AG04449 (cell line): ENCODE measurements around the gene AFAP1L2.

Experiments
- CTCF ChIA-PET: fragments of 350-600 bp; formaldehyde crosslinking; extraction: SDS; loops from one replicate; lab custom pipeline; 2021; ENCODE audit warnings: antibody characterized with exemption; lab: Yijun Ruan, JAX
- POLR2A ChIA-PET: fragments of 400-600, 350-600 bp; formaldehyde crosslinking; extraction: SDS; loops from one replicate; lab custom pipeline; 2020; ENCODE audit warnings: antibody characterized with exemption, inconsistent platforms; lab: Yijun Ruan, JAX
- DNase-seq: peaks from one replicate; pipeline ENCODE4 v3.0.0-alpha.2; 2010; ENCODE audit warnings: low read depth, low spot score
- H3K4me3 ChIP-seq: 2 replicates; pipeline ENCODE4 v1.5.1; 2011; ENCODE audit warnings: low read depth, mild to moderate bottlenecking, control low read depth, low read length
- CTCF ChIP-seq: IDR thresholded peaks from one replicate; pipeline ENCODE4 v1.5.1; 2011; ENCODE audit warnings: mild to moderate bottlenecking, moderate library complexity, low read length, control low read depth, inconsistent platforms; ENCODE audit not compliant: insufficient read depth; ENCODE audit errors: missing control alignments

Gene AFAP1L2

DNA sequence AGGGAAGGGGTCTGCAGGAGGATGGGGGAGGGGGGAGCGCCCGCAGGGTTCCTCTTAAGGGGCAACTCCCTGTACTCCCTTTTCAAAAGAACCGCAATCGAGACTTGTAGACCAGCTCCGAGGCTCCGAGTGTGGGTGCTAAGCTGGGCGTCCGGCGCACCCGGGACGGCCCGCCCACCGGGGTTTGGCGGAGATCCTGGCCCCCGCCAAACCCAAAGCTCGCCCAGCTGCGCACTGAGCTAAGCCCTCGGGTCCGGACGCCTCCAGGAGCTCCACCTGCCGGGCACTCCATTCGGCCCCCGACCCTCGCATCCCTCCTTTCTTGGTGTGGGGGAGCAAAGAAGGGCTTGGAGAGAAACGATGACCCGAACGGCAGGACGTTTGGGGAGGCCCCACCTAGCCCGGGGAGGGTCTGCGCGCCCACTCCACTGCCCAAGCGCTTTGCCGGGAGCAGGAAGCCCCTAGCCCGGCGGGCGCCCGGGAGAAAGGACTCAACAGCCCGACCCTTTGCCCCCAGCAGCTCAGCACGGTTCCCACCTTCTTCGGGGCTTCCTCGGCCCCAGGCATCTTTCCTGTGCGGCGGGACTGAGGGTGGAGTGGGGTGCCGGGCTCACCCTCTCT lies 651 bp downstream of the AFAP1L2 start:
- no peak for TF ChIP-seq CTCF
- H3K4me3 ChIP-seq: peak overlapping the region; percentile 20; the same call in 1 of the 2 replicates
- CTCF ChIA-PET: interaction anchor here (0.8 kb wide), 1 partner anchor 97 kb away, joined by 3 read pairs; no protein-coding TSS in a partner anchor
- no peak for DNase-seq
- POLR2A ChIA-PET: no interaction called here

DNA sequence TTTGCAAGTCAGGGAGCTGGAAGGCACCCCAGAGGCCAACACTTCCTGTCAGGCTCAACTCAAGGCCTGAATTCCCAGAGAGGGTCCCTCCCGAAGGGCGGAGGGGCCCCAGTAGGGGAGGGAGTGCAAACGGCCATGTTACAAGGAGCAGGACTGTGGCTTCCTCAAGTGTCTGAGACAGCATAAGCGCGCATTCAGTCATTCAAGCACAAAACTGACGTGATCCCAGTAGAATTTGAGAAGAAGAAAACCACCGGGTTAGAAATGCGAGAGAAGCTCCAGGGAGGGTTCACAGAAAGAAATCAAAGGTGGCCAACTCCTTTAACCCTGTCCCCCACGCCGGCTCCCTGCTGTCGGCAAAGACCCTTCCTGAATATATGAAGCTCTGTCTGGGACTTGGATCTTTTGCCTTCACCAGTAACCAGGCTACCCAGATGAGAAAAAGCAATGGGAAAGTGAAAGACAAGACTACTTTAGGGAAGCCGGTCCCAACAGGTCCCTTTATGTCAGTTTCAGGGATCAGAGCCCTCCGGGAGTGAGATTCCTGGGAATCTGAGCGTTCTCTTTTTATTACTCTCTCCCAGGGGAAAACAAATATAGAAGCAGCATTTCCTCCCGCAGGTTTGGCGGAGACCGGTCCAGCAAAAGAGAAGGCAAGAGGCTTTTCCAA lies 1.3 kb downstream of the AFAP1L2 start:
- ChIA-PET CTCF (interaction anchor here (0.8 kb wide), 1 partner anchor 96 kb away, joined by 3 read pairs; no protein-coding TSS in a partner anchor), POLR2A (no interaction called here)
- H3K4me3 ChIP-seq: peak overlapping the region; percentile 20; the same call in 1 of the 2 replicates
- no peak for DNase-seq
- TF ChIP-seq CTCF: no peak

GRCh38 chr10:114402233-114402632 lies 2.1 kb downstream of the AFAP1L2 start:
- POLR2A ChIA-PET: no interaction called here
- DNase-seq: no peak
- TF ChIP-seq CTCF: no peak
- no peak overlapping the region for H3K4me3 ChIP-seq
- CTCF ChIA-PET: no interaction called here

DNA sequence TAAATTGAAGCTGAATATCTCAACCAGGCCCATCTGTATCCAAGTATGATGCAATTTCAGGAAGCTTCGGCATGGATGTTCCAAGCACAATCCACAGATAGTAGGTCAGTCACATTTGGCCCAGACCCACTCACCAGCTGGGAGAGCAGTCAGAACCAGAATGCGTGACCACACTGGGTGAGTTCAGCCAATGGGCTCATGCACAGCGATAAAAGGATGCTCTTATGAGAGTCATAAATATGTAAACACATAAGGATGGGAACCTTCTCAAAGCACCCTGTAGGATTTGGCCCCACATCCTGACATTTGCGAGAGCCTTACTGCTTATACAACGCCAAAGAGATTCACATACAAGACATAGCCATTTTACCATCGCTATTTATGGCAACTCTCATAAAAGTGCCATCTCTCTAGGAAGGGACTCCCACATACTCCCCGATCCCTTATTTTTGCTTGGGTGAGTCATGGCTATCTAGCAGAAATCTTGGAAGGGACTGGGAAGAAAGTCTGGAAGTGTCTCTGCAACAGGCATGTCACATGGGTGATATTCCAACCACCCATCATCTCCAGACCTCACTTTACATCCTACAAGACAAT lies 3.0 kb downstream of the AFAP1L2 start:
- TF ChIP-seq CTCF: no peak
- no peak for DNase-seq
- ChIA-PET CTCF (no interaction called here), POLR2A (no interaction called here)
- no peak overlapping the region for H3K4me3 ChIP-seq

- no peak overlapping the region for H3K4me3 ChIP-seq
- POLR2A ChIA-PET: no interaction called here
- CTCF ChIA-PET: no interaction called here
- DNase-seq: no peak
- TF ChIP-seq CTCF: no peak
Measured at GRCh38 chr10:114400091-114400490, 4.2 kb downstream of the AFAP1L2 start.

- no peak for TF ChIP-seq CTCF
- no peak for DNase-seq
- POLR2A ChIA-PET: no interaction called here
- no peak overlapping the region for H3K4me3 ChIP-seq
- CTCF ChIA-PET: no interaction called here
Measured at GRCh38 chr10:114399576-114399975, 4.7 kb downstream of the AFAP1L2 start.
